GM12892 (cell line): ENCODE measurements around the gene CR1.
"Not testable (repeated sequence)": the region's sequence is repeated elsewhere in the genome, so short reads cannot be mapped to it uniquely, and the experiment has no call there.

Experiments
- POLR2A ChIP-seq: IDR thresholded peaks from 2 replicates; pipeline ENCODE4 v1.6.1; 2011; ENCODE audit warnings: low read depth, low read length, control low read depth
- POLR2AphosphoS5 ChIP-seq: IDR thresholded peaks from 2 replicates; pipeline ENCODE4 v1.6.1; 2011; ENCODE audit warnings: low read depth, low read length, control low read depth

DNA sequence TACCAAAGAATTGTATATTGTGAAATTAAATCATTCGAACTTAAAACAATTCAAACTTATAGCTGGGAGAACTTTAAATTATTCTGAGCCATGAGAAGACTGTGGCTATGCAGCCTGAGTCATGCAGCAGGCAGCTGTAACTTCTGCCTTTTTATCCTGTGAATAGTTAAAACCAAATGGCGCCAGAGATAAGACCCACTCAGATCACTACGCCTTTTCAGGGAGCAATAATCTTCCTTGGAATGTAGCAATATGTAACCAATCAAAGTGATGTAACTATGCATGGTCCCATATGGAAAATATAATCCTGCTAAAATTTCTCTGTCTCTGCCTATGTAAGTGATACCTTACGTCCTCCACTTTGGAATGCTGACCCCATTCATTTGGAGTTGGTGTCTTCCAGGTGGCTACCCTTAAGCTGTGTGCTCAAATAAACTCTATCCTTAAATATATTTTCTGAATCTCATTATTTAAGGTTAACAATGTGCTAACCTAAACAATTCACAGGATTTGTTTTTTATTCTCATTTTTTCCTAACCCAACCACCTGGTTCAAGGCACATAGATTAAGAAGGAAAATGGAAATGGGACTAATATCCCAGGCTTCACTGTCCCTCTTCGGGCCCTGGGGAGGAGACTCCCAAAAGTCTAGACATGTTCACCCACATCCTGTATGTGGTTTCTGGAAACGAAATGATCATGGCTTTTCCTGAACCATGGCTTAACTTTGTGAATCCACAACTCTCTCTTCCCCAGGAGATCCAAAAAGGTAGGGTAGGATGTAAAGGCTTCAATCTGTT is 184.8 kb downstream of the CR1 start:
- TF ChIP-seq POLR2A, POLR2AphosphoS5: not testable (repeated sequence)
